ENCODE measurements around the gene GPBP1. TPM values are rescaled to one million over a fixed set of nuclear protein-coding genes. Genes with fewer than 3 reads are reported as not detected.

GPBP1 gene, protein sequence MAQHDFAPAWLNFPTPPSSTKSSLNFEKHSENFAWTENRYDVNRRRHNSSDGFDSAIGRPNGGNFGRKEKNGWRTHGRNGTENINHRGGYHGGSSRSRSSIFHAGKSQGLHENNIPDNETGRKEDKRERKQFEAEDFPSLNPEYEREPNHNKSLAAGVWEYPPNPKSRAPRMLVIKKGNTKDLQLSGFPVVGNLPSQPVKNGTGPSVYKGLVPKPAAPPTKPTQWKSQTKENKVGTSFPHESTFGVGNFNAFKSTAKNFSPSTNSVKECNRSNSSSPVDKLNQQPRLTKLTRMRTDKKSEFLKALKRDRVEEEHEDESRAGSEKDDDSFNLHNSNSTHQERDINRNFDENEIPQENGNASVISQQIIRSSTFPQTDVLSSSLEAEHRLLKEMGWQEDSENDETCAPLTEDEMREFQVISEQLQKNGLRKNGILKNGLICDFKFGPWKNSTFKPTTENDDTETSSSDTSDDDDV
- 80.9 TPM for total RNA-seq
- 52.7 TPM for polyA plus RNA-seq (ENCODE audit: insufficient read depth, low read depth, low replicate concordance)
- long read RNA-seq, donor 1, full-length matches to known transcripts: 5 of 5 reads
- long read RNA-seq, donor 1, partial matches to known transcripts: 0 of 5 reads
- long read RNA-seq, donor 1, other reads (novel, unspliced or antisense): 0 of 5 reads
- long read RNA-seq, donor 2, full-length matches to known transcripts: 3 of 9 reads
- long read RNA-seq, donor 2, partial matches to known transcripts: 6 of 9 reads
- long read RNA-seq, donor 2, other reads (novel, unspliced or antisense): 0 of 9 reads
- long read RNA-seq, donor 3, full-length matches to known transcripts: 12 of 24 reads
- long read RNA-seq, donor 3, partial matches to known transcripts: 12 of 24 reads
- long read RNA-seq, donor 3, other reads (novel, unspliced or antisense): 0 of 24 reads
- long read RNA-seq, donor 4, full-length matches to known transcripts: 11 of 25 reads
- long read RNA-seq, donor 4, partial matches to known transcripts: 14 of 25 reads
- long read RNA-seq, donor 4, other reads (novel, unspliced or antisense): 0 of 25 reads
- long read RNA-seq, donor 5, full-length matches to known transcripts: 2 of 2 reads
- long read RNA-seq, donor 5, partial matches to known transcripts: 0 of 2 reads
- long read RNA-seq, donor 5, other reads (novel, unspliced or antisense): 0 of 2 reads
- long read RNA-seq, donor 6, full-length matches to known transcripts: 9 of 48 reads
- long read RNA-seq, donor 6, partial matches to known transcripts: 39 of 48 reads
- long read RNA-seq, donor 6, other reads (novel, unspliced or antisense): 0 of 48 reads
- long read RNA-seq, donor 7, full-length matches to known transcripts: 40 of 91 reads
- long read RNA-seq, donor 7, partial matches to known transcripts: 19 of 91 reads
- long read RNA-seq, donor 7, other reads (novel, unspliced or antisense): 32 of 91 reads
- long read RNA-seq, donor 8, partial matches to known transcripts: 10 of 14 reads
- long read RNA-seq, donor 8, other reads (novel, unspliced or antisense): 0 of 14 reads
- long read RNA-seq, donor 9, full-length matches to known transcripts: 2 of 7 reads
- long read RNA-seq, donor 9, partial matches to known transcripts: 5 of 7 reads
- long read RNA-seq, donor 9, other reads (novel, unspliced or antisense): 0 of 7 reads
- long read RNA-seq, donor 10, full-length matches to known transcripts: 4 of 13 reads
- long read RNA-seq, donor 10, partial matches to known transcripts: 9 of 13 reads
- long read RNA-seq, donor 10, other reads (novel, unspliced or antisense): 0 of 13 reads

DNA sequence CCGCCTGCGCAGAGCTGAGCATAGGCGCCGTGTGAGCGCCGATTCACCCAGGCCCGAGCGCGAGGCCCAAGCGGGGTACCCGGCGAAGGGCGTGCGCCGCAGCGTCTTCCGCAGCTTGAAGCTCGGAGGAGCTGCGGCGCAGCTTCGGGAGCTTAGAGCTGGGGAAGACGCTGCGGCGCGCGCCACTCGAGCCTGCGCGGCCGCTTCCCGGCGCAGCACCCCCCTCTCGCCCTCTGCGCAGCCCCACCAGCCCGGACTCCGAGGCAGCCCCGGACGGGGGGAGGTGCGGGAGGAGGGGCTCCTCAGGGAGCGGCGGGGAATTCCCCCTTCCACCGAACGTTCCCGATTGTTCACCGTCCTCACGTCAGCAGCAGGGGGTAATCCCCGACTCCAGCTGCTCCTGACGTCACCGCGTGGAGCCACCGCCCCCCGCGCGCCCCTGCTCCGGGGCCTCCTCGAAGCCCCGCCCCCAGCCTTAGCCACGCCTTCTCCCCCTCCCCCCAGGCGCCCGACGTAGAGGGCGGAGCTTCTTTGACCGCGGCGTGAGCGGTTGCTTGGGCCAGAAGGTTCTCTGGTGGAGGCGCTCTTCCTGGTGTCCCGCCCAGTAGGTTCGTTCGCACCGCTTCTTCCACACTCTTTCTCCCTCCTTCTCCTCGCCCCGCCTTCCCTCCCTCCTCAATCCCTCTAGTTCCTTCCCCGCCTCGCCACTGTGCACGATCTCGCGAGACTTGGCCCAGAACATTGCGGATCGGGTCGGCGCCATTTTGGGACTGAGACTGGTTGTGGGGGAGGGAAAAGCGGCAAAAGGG is at the start of gene GPBP1:
Gene GPBP1, plus strand, starts transcription at position 741 of the 809 bp plus-strand sequence. CDS start 40,072 bp downstream, outside the sequence.
- peak within 1 kb of the TSS; percentile 87 to 95 (median 91) for H3K4me3 ChIP-seq (ENCODE audit: low read length in 3 of 3)
- H3K27ac ChIP-seq (ENCODE audit: low read depth in 2 of 2, low read length in 2 of 2): peak within 1 kb of the TSS; percentile 100
- peak; percentile 99 to 100 (median 99) for DNase-seq
- FAIRE-seq: peak; percentile 82
- TF ChIP-seq, protein P1, sequence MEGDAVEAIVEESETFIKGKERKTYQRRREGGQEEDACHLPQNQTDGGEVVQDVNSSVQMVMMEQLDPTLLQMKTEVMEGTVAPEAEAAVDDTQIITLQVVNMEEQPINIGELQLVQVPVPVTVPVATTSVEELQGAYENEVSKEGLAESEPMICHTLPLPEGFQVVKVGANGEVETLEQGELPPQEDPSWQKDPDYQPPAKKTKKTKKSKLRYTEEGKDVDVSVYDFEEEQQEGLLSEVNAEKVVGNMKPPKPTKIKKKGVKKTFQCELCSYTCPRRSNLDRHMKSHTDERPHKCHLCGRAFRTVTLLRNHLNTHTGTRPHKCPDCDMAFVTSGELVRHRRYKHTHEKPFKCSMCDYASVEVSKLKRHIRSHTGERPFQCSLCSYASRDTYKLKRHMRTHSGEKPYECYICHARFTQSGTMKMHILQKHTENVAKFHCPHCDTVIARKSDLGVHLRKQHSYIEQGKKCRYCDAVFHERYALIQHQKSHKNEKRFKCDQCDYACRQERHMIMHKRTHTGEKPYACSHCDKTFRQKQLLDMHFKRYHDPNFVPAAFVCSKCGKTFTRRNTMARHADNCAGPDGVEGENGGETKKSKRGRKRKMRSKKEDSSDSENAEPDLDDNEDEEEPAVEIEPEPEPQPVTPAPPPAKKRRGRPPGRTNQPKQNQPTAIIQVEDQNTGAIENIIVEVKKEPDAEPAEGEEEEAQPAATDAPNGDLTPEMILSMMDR (IDR thresholded peaks at IDR 0.05; ENCODE audit: borderline replicate concordance, extremely low read depth, insufficient read depth): no peak
- no peaks in the 10 kb centered on the region for H3K36me3 ChIP-seq (ENCODE audit: control insufficient read depth in 2 of 3, insufficient read depth in 3 of 3, low read length in 3 of 3)
- no peaks in the 10 kb centered on the region for H3K27me3 ChIP-seq (ENCODE audit: control insufficient read depth, insufficient read depth, low read length)
- peaks cover 0 to 12% (median 3%) of the 10 kb centered on the region in 3 donors for H3K4me1 ChIP-seq (ENCODE audit: control insufficient read depth in 2 of 3, insufficient read depth in 2 of 3, low read depth in 1 of 3, low read length in 3 of 3)
- H3K9ac ChIP-seq (ENCODE audit: low read length in 3 of 3): peak within 1 kb of the TSS; percentile 85 to 100 (median 99)
- no peaks in the 10 kb centered on the region for H3K9me3 ChIP-seq (ENCODE audit: control insufficient read depth in 2 of 3, insufficient read depth in 1 of 3, low read length in 3 of 3)
- intact Hi-C loops (cut with DNase I): no loop called here

DNA sequence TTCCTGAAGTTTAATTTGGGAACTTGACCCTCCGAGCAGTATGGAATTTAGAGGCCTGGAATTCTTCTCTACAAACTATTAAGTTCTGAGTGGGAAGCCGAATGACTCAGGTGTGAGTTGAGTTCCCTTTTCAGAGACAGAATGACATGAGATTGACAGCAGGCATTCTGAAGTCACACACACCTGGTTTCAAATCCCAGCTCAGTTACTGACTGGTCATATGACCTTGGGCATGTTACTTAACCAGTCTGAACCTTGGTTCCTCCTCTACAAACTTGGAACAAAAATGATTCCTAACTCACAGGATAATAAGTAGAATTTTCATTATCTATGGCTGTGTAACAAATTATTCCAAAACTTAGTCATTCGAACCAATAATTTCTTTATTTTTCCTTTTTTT is 45.5 kb upstream of the GPBP1 start:
- Histone ChIP-seq H3K27ac (ENCODE audit: low read depth in 2 of 2, low read length in 2 of 2) (no peak overlapping the region), H3K27me3 (ENCODE audit: control insufficient read depth, insufficient read depth, low read length) (no peaks in the 10 kb centered on the region), H3K4me3 (ENCODE audit: low read length in 3 of 3) (no peak overlapping the region), H3K9ac (ENCODE audit: low read length in 3 of 3) (no peak overlapping the region), H3K36me3 (ENCODE audit: control insufficient read depth in 2 of 3, insufficient read depth in 3 of 3, low read length in 3 of 3) (no peaks in the 10 kb centered on the region), H3K9me3 (ENCODE audit: control insufficient read depth in 2 of 3, insufficient read depth in 1 of 3, low read length in 3 of 3) (no peaks in the 10 kb centered on the region), H3K4me1 (ENCODE audit: control insufficient read depth in 2 of 3, insufficient read depth in 2 of 3, low read depth in 1 of 3, low read length in 3 of 3) (no peaks in the 10 kb centered on the region)
- FAIRE-seq (no peak), DNase-seq (no peak)
- intact Hi-C loops (cut with DNase I): no loop called here
- TF ChIP-seq, protein P1 (IDR thresholded peaks at IDR 0.05; ENCODE audit: borderline replicate concordance, extremely low read depth, insufficient read depth): no peak
